GM12878 (cell line): Measurements from ENCODE around the gene ANLN. TPM values are rescaled to one million over a fixed set of nuclear protein-coding genes. Genes with fewer than 3 reads are reported as not detected.

Experiments used
- ATAC-seq: fragments of 200-7000 bp; cut with Tn5 transposase; 3 replicates; pipeline ENCODE4 v1.9.1; 2020; ENCODE audit warnings: mild to moderate bottlenecking, moderate library complexity
- BruUV-seq: library from RNA; stranded (reverse); fragments of 400-500 nt; replicated peaks from 2 replicates; lab custom pipeline; 2021; lab: Mats Ljungman, UMichigan
- CTCF ChIA-PET: fragments of 300-600 bp; sonication (Branson Sonifier 250); formaldehyde crosslinking; extraction: SDS; loops from one replicate; lab custom pipeline; 2021; ENCODE audit warnings: inconsistent platforms; lab: Yijun Ruan, JAX
- POLR2A ChIA-PET: fragments of 350-600 bp; formaldehyde crosslinking; extraction: SDS; loops from one replicate; lab custom pipeline; 2021; ENCODE audit warnings: inconsistent platforms; lab: Charles Lee
- RAD21 ChIA-PET: fragments of 300-600 bp; sonication (Branson Sonifier 250); formaldehyde crosslinking; loops from one replicate; lab custom pipeline; 2023; ENCODE audit warnings: antibody characterized with exemption; ENCODE audit not compliant: unreplicated experiment; lab: Charles Lee
- SMC1A ChIA-PET: fragments of 300-600 bp; sonication (Branson Sonifier 250); formaldehyde crosslinking; loops from one replicate; lab custom pipeline; 2023; ENCODE audit not compliant: unreplicated experiment, uncharacterized antibody; lab: Charles Lee
- DNase-seq: peaks from one replicate; pipeline ENCODE4 v3.0.0-alpha.2; 2011; ENCODE audit warnings: low read depth, low spot score
- FAIRE-seq: peaks from 3 replicates; lab custom pipeline; 2011; peaks lifted over from hg19 to GRCh38; lab: Jason Lieb, UNC
- H2AFZ ChIP-seq: 2 replicates; pipeline ENCODE4 v1.6.0; 2011; ENCODE audit warnings: low read depth, low read length, control low read depth; ENCODE audit not compliant: control insufficient read depth
- H3K27ac ChIP-seq: 2 replicates; pipeline ENCODE4 v1.5.1; 2011; ENCODE audit warnings: control low read depth; ENCODE audit not compliant: control insufficient read depth, insufficient read depth
- H3K27me3 ChIP-seq, 2 experiments: replicated peaks in 1 of 2; 2 replicates each; pipeline versions ENCODE4 v1.6.0 to v1.6.1; 2011; ENCODE audit warnings: low read length in 1 of 2; ENCODE audit not compliant: control insufficient read depth in 2 of 2, insufficient read depth in 2 of 2
- H3K36me3 ChIP-seq, 2 experiments: 2 replicates each; pipeline ENCODE4 v1.5.1; 2011; ENCODE audit warnings: low read length in 1 of 2; ENCODE audit not compliant: control insufficient read depth in 2 of 2, insufficient read depth in 2 of 2
- H3K4me1 ChIP-seq: 2 replicates; pipeline ENCODE4 v1.6.1; 2011; ENCODE audit warnings: mild to moderate bottlenecking, low read length, moderate library complexity, mixed read lengths; ENCODE audit not compliant: control insufficient read depth, insufficient read depth
- H3K4me2 ChIP-seq: 2 replicates; pipeline ENCODE4 v1.6.0; 2011; ENCODE audit warnings: control low read depth; ENCODE audit not compliant: control insufficient read depth, insufficient read depth
- H3K4me3 ChIP-seq: fragments of 200-600 bp; sonication (generic); 2 replicates; pipeline ENCODE4 v1.5.1; 2016
- H3K79me2 ChIP-seq: 2 replicates; pipeline ENCODE4 v1.6.0; 2011; ENCODE audit warnings: low read length; ENCODE audit not compliant: control insufficient read depth, insufficient read depth
- H3K9ac ChIP-seq: 2 replicates; pipeline ENCODE4 v1.8.0; 2011; ENCODE audit warnings: low read length, control low read depth, mixed read lengths; ENCODE audit not compliant: control insufficient read depth, insufficient read depth
- H3K9me3 ChIP-seq: replicated peaks from 3 replicates; pipeline ENCODE4 v1.5.1; 2011; ENCODE audit warnings: mild to moderate bottlenecking, low read length; ENCODE audit not compliant: control insufficient read depth, insufficient read depth
- H4K20me1 ChIP-seq: 2 replicates; pipeline ENCODE4 v1.6.0; 2011; ENCODE audit not compliant: control insufficient read depth, insufficient read depth
- ETV6 ChIP-seq, 2 experiments: fragments of 450-650 bp in 1 of 2; IDR thresholded peaks in 1 of 2; conservative IDR thresholded peaks in 1 of 2; 2 replicates each; pipeline ENCODE4 v1.6.1; 2014; ENCODE audit warnings: antibody characterized with exemption in 1 of 2, borderline replicate concordance in 1 of 2, low read depth in 1 of 2, mild to moderate bottlenecking in 1 of 2, moderate library complexity in 1 of 2
- FOXK2 ChIP-seq: fragments of 450-650 bp; IDR thresholded peaks from 2 replicates; pipeline ENCODE4 v1.6.1; 2017; ENCODE audit warnings: mild to moderate bottlenecking, moderate library complexity
- JUND ChIP-seq: IDR thresholded peaks from 2 replicates; pipeline ENCODE4 v1.6.1; 2012; ENCODE audit warnings: low read depth, mild to moderate bottlenecking, low read length, improper control_type of control experiment, moderate library complexity
- MXI1 ChIP-seq: fragments of 150-350 bp; IDR thresholded peaks from 2 replicates; pipeline ENCODE4 v1.6.1; 2011; ENCODE audit warnings: low read depth, mild to moderate bottlenecking, inconsistent platforms, low read length, improper control_type of control experiment
- NR2F1 ChIP-seq: fragments of 450-650 bp; conservative IDR thresholded peaks from 2 replicates; pipeline ENCODE4 v1.6.1; 2017; ENCODE audit warnings: mild to moderate bottlenecking
- SIN3A ChIP-seq: IDR thresholded peaks from 2 replicates; pipeline ENCODE4 v1.6.1; 2012; ENCODE audit warnings: low read depth, low read length, improper control_type of control experiment
- TAF1 ChIP-seq: IDR thresholded peaks from 2 replicates; pipeline ENCODE4 v1.6.1; 2011; ENCODE audit warnings: mild to moderate bottlenecking, low read depth, low read length, borderline replicate concordance
- TCF12 ChIP-seq: IDR thresholded peaks from 2 replicates; pipeline ENCODE4 v1.6.1; 2011; ENCODE audit warnings: low read depth, mild to moderate bottlenecking, low read length
- ZNF207 ChIP-seq: fragments of 450-650 bp; IDR thresholded peaks from 2 replicates; pipeline ENCODE4 v1.6.1; 2014; ENCODE audit warnings: antibody characterized with exemption, mild to moderate bottlenecking, borderline replicate concordance
- WGBS: methylation state at CpG from one replicate; pipeline ENCODE4 v1.1.6; 2016; ENCODE audit warnings: low lambda C conversion rate; ENCODE audit not compliant: insufficient replicate concordance, insufficient coverage; ENCODE audit errors: missing lambda C conversion rate; 5-methylcytosine and 5-hydroxymethylcytosine counted together
- in situ Hi-C: fragments of 300-500 bp; cut with MboI; formaldehyde crosslinking; loops from 9 replicates; pipeline ENCODE4 v1.14.3; 2018; ENCODE audit warnings: mixed read lengths
- intact Hi-C: fragments of 100-400 bp; cut with micrococcal nuclease; formaldehyde crosslinking; loops from one replicate; pipeline ENCODE4 v1.14.2; 2022; ENCODE audit not compliant: unreplicated experiment
- polyA plus RNA-seq, 11 experiments: library from polyadenylated mRNA; depleted of rRNA in 4 of 11; unstranded in 6 of 11; stranded (reverse) in 5 of 11; fragments of >200 nt; fragmentation: Nextera tagmentation in 4 of 11; fragmentation: Illumina TruSeq in 1 of 11; extraction: Ambion mirVana in 4 of 11; extraction: Trizol in 1 of 11; gene quantifications; 1 replicate in 1 of 11; 2 replicates in 10 of 11; pipeline versions ENCODE4 v1.2.1 to v1.2.3, GENCODE V29; 2011 to 2016; ENCODE audit warnings: inconsistent platforms in 2 of 11, missing spikeins in 2 of 11, low read depth in 1 of 11
- total RNA-seq, 4 experiments: library from RNA; depleted of rRNA in 3 of 4; stranded (reverse); fragments of >200 nt in 3 of 4; fragmentation: Illumina TruSeq in 1 of 4; extraction: Trizol in 1 of 4; gene quantifications; 2 replicates each; pipeline versions ENCODE4 v1.2.1 to v1.2.3, GENCODE V29; 2013 to 2021
- TF ChIP-seq, protein P1 (sequence below): IDR thresholded peaks from 2 replicates; pipeline ENCODE4 v1.6.1; 2011; ENCODE audit warnings: low read depth, mild to moderate bottlenecking, low read length, moderate library complexity, borderline replicate concordance; ENCODE audit errors: extremely low read depth
- TF ChIP-seq, protein P2 (sequence below): IDR thresholded peaks from 2 replicates; pipeline ENCODE4 v1.6.1; 2012; ENCODE audit warnings: low read depth, low read length, improper control_type of control experiment

Gene ANLN
- total and polyA plus RNA-seq, 10 of the 15 experiments (the other 5 are each of a cell fraction or from before 2014, with no cell fraction given) = 9.5 to 32.1 (median 24.2) TPM

DNA sequence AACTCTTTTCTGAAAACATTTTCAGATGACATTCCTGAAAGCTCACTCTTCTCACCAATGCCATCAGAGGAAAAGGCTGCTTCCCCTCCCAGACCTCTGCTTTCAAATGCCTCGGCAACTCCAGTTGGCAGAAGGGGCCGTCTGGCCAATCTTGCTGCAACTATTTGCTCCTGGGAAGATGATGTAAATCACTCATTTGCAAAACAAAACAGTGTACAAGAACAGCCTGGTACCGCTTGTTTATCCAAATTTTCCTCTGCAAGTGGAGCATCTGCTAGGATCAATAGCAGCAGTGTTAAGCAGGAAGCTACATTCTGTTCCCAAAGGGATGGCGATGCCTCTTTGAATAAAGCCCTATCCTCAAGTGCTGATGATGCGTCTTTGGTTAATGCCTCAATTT, 16.5 kb downstream of the ANLN start:
- CTCF ChIA-PET = interaction anchor here (0.7 to 1.4 kb wide), 3 partner anchors 14 to 39 kb away, joined by 3 to 5 read pairs (median 3); no protein-coding TSS in a partner anchor

DNA sequence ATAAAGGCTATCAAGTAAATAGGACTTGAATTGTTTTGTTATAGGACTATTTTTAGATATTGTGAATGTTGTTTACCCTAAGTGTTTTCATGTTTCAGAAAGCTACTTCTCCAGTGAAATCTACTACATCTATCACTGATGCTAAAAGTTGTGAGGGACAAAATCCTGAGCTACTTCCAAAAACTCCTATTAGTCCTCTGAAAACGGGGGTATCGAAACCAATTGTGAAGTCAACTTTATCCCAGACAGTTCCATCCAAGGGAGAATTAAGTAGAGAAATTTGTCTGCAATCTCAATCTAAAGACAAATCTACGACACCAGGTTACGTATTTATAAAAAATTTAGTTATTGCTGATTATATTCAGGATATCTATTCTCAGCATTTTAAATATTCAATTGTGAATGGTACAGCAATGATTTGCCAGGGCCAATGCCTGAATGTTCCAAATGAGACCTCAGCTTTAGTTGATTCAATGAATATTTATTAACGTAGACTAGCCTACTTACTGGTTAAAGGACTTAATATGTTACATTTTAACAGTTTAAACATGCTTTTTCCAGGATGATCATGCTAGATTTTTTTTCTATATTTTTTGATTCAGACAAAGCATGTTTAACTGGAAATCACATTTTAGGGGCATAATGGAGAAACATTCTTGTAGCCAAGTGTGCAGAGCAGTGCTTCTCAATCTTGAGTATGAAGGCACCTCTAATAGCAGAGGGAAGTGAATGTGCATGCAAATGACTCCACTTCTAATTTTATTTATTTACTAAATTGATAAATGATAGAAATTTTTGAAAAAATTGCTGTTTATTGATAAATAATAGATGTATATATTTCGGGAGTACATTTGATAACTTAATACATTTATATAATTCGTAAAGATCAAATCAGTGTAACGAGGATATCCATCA, 18.2 kb downstream of the ANLN start:
- H3K79me2 ChIP-seq = no peaks in the 10 kb centered on the region
- ChIA-PET RAD21 (interaction anchor here (1.9 kb wide), 1 partner anchor 15 kb away, joined by 5 read pairs; no protein-coding TSS in a partner anchor), CTCF (interaction anchor here (2.0 kb wide), 1 partner anchor 40 kb away, joined by 4 read pairs; no protein-coding TSS in a partner anchor), POLR2A (no interaction called here), SMC1A (interaction anchor here (1.9 kb wide), 1 partner anchor 15 kb away, joined by 7 read pairs; no protein-coding TSS in a partner anchor)
- ATAC-seq (no peak), DNase-seq (no peak), FAIRE-seq (no peak)
- in situ Hi-C loops (no loop called here), intact Hi-C loops (no loop called here)
- peaks cover 11 to 12% of the 10 kb centered on the region in 2 experiments for H3K36me3 ChIP-seq
- WGBS = 97% methylated on average over 8 of the region's 8 CpGs
- H3K4me1 ChIP-seq = no peaks in the 10 kb centered on the region
- H3K27ac ChIP-seq = no peak overlapping the region
- H3K4me3 ChIP-seq = no peak overlapping the region
- H3K9ac ChIP-seq = no peak overlapping the region
- H3K27me3 ChIP-seq = no peaks in the 10 kb centered on the region
- no TSS peak for BruUV-seq
- H4K20me1 ChIP-seq = no peaks in the 10 kb centered on the region
- no peak overlapping the region for H3K4me2 ChIP-seq
- no peak overlapping the region for H2AFZ ChIP-seq
- TF ChIP-seq TAF1 = no peak
- TF ChIP-seq MXI1 = no peak
- TF ChIP-seq, protein P1, sequence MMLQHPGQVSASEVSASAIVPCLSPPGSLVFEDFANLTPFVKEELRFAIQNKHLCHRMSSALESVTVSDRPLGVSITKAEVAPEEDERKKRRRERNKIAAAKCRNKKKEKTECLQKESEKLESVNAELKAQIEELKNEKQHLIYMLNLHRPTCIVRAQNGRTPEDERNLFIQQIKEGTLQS = no peak
- no peak for TF ChIP-seq ETV6 (conservative IDR thresholded peaks at IDR 0.05 in 1 of 2, IDR thresholded peaks at IDR 0.05 in 1 of 2; ENCODE audit: borderline replicate concordance in 1 of 2, low read depth in 1 of 2)
- TF ChIP-seq, protein P2, sequence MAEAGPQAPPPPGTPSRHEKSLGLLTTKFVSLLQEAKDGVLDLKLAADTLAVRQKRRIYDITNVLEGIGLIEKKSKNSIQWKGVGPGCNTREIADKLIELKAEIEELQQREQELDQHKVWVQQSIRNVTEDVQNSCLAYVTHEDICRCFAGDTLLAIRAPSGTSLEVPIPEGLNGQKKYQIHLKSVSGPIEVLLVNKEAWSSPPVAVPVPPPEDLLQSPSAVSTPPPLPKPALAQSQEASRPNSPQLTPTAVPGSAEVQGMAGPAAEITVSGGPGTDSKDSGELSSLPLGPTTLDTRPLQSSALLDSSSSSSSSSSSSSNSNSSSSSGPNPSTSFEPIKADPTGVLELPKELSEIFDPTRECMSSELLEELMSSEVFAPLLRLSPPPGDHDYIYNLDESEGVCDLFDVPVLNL = no peak
- TF ChIP-seq NR2F1 = no peak
- no peaks in the 10 kb centered on the region for H3K9me3 ChIP-seq

More for the DNA sequence above, 16.5 kb downstream of the ANLN start:
- FAIRE-seq = no peak
- no peaks in the 10 kb centered on the region for H3K79me2 ChIP-seq
- DNase-seq = no peak
- ChIA-PET SMC1A (interaction anchor here (0.6 to 1.4 kb wide), 2 partner anchors 13 to 174 kb away, joined by 3 to 5 read pairs; no protein-coding TSS in a partner anchor), RAD21 (interaction anchor here (1.9 kb wide), 1 partner anchor 14 kb away, joined by 5 read pairs; no protein-coding TSS in a partner anchor), POLR2A (no interaction called here)
- no peaks in the 10 kb centered on the region for H3K4me1 ChIP-seq
- no TSS peak for BruUV-seq
- TF ChIP-seq ZNF207 (no peak), TCF12 (no peak), JUND (no peak), FOXK2 (no peak), SIN3A (no peak)
- H3K27me3 ChIP-seq = no peaks in the 10 kb centered on the region
- peaks cover 10 to 11% of the 10 kb centered on the region in 2 experiments for H3K36me3 ChIP-seq
- H2AFZ ChIP-seq = no peak overlapping the region; the same call in 1 of the 2 replicates
- no peak overlapping the region for H3K4me2 ChIP-seq
- no peak overlapping the region for H3K9ac ChIP-seq
- in situ Hi-C loops (no loop called here), intact Hi-C loops (no loop called here)
- no peak overlapping the region for H3K27ac ChIP-seq
- no peak overlapping the region for H3K4me3 ChIP-seq
- ATAC-seq = no peak
- WGBS = 86% methylated on average over 5 of the region's 5 CpGs
- no peaks in the 10 kb centered on the region for H4K20me1 ChIP-seq
- no peaks in the 10 kb centered on the region for H3K9me3 ChIP-seq
